Stimulated activated CD4-positive, alpha-beta T cell treated with anti-CD3 and anti-CD28 coated beads, Interleukin-4, amount 100 ng/mL, for 48 hours (primary cell): ENCODE measurements around the gene TMEM132E.

Experiments
- DNase-seq, 2 donors: peaks; one replicate each; pipeline ENCODE4 v3.0.0-alpha.2; 2020; ENCODE audit warnings: low read depth in 2 of 2

Gene TMEM132E

GRCh38 chr17:34568953-34569352, 10.4 kb upstream of the TMEM132E start:
- no peak for DNase-seq

GRCh38 chr17:34569591-34569990, 9.8 kb upstream of the TMEM132E start:
- DNase-seq, result no peak

DNA sequence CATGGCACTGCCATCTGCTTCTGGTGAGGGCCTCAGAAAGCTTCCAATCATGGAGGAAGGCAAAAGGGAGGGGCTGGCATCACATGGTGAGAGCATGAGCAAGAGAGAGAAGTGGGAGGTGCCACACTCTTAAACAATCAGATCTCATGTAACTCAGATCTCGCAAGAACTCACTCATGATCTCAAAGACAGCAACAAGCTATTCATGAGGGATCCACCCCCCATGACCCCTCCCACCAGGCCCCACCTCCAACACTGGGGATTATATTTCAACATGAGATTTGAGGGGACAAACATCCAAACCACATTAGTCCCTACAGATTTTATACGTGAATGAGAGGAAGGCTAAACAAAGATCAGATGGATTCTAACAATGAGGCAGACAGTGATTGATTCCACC, 8.9 kb upstream of the TMEM132E start:
- DNase-seq, result no peak

GRCh38 chr17:34571428-34572130, 7.8 kb upstream of the TMEM132E start:
- DNase-seq, result no peak

- DNase-seq, result no peak
Observed at GRCh38 chr17:34572483-34572882, 6.9 kb upstream of the TMEM132E start.

GRCh38 chr17:34575182-34575581, 4.2 kb upstream of the TMEM132E start:
- no peak for DNase-seq

GRCh38 chr17:34578016-34578415, 1.4 kb upstream of the TMEM132E start:
- DNase-seq, result no peak

GRCh38 chr17:34578656-34579016, 746 bp upstream of the TMEM132E start:
- DNase-seq, result no peak

- DNase-seq, result no peak
Observed at GRCh38 chr17:34579979-34580684, 750 bp downstream of the TMEM132E start.

DNA sequence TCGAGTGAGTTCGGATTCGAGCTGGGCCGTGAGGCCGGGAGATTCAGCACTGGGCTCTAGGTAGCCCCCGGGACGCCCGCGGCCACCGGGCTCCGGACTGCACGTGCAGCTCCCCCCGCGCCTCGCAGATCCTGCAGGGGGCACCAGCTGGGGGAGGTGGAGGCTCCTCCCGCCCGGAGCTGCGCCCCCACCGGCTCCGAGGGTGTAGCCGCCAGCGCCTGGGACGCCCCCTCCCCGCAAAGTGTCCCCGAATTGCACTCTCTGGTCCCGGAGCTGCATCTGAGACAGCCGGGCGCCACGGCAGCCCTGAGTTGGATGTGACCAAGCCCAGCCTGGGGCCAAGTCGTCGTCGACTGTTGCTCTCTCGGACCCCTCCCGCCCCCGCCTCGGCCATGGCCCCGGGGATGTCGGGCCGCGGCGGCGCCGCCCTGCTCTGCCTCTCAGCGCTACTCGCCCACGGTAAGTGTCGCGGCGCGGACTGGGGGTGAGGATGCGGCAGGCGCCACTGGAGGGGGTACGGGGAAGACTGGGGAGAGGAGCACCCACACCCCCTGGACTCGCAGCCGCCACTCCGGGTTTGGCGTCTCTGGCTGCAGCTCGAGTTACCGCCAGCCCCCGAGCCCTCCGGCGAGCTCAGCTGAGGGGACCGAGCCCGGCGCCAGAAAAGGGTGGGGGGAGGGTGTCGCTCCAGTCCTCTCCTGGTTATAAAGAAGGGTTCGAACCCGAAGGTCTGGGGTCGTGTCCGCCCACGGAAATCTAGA, 1.5 kb downstream of the TMEM132E start:
- DNase-seq, result no peak

DNA sequence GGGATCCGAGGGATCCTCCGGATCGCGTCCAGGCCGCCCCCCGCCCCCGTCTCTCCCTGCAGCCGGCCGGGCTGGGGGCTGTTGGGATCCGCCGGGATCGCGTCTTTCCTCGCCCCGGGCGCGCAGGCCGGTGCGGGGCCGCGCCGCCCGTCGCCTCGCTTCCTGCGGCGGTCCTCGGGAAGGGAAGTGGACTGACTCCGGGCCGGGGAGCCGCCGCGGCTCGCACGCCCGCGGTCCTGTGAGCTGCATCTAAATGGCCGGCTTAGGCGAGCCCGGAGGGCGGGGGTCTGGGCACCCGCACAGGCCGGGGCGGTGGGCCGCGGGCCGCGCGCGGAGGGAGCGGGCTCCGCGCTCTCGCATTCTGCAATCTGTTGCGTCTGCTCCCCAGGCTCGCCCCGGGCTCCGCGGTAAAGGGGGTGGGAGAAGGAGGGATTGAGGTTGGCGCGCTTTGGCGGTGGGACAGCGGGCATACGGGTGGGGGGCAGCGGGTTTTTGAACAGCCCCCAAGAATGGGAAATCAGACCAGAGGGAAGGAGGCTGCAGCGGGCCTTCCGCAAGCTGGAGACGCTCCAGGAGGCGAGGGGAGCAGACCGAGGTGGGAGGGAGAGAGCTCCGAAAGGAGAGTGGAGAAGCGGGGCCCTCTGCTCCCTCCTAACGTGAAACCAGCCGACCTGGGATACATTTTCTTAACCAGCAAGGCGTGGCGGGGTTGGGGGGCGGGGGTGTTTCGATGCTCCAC, 2.2 kb downstream of the TMEM132E start:
- no peak for DNase-seq

DNA sequence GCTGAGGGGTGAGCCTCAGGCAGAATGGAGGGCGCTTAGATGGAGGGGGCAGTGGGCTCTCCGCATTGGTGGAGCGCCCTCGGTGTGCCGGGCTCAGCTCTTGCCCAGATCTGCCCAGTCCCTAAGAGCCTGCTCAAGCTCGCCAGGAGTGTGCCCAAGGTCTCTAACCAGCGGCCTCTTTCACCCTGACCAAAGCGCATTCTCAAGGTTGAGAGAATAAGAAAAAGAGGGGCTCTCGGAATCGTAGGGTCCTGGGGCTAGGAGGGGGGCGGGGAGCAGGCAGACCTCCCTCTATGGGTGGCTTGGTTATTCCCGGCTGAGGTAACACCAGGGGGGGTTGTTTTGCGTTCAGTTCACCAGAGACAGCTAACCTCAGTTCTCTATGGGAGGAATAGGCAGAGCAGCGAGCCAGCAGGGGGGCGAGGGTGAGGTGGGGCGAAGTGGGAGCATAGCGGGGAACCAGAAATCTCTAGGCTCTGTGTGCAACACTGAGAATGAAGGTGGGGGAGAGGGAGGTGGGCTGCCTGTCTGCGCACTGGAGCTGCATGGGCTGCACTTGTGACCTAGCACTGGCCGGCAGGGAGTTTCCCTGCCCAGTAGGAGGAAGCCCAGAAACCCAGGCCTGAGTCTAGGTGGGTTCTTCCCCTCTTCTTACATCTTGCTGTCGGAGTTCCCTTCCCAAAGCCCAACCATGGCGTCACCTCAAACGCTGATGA, 3.0 kb downstream of the TMEM132E start:
- no peak for DNase-seq

- DNase-seq, result no peak
Observed at GRCh38 chr17:34582901-34583245, 3.5 kb downstream of the TMEM132E start.

- no peak for DNase-seq
Observed at GRCh38 chr17:34584805-34585416, 5.5 kb downstream of the TMEM132E start.

- no peak for DNase-seq
Observed at GRCh38 chr17:34586346-34586846, 7.0 kb downstream of the TMEM132E start.

DNA sequence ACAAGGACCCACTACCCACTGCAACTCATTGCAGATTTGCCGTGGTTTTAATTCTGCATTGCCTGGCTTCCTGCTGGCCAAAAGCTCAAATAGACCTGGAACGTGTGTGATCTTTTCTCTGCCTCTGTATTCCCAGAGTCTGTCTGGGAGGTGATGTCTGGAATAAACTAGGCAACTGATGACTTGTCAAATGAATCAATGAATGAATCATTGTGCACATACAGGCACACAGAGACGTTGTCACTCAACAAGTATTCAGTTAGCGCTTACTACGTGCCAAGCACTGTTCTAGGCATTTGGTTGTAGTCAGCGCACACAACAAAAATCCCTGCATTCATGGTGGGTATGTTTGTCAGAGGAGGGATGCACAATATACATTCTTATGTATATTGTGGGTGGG, 8.9 kb downstream of the TMEM132E start:
- DNase-seq, result no peak

GRCh38 chr17:34589120-34589965, 10.0 kb downstream of the TMEM132E start:
- DNase-seq, result no peak

- DNase-seq, result no peak
Observed at GRCh38 chr17:34592002-34592401, 12.6 kb downstream of the TMEM132E start.

GRCh38 chr17:34596920-34597319, 17.5 kb downstream of the TMEM132E start:
- no peak for DNase-seq

- no peak for DNase-seq
Observed at GRCh38 chr17:34598161-34598776, 18.9 kb downstream of the TMEM132E start.
